GM21786 (cell line): ENCODE data around the gene MASP1.

ENCODE experiments used
- ATAC-seq: cut with Tn5 transposase; IDR thresholded peaks from one replicate; pipeline ENCODE4 v1.9.1; 2021; ENCODE audit not compliant: unreplicated experiment

The MASP1 gene

GRCh38 chr3:187295316-187296034 lies 3.9 kb upstream of the MASP1 start:
- ATAC-seq, result no peak

GRCh38 chr3:187293516-187294430 lies 2.2 kb upstream of the MASP1 start:
- ATAC-seq, result no peak

- ATAC-seq, result no peak
Measured at GRCh38 chr3:187292631-187293515, 1.3 kb upstream of the MASP1 start.

- ATAC-seq, result no peak
Measured at GRCh38 chr3:187292181-187292580, 644 bp upstream of the MASP1 start.

- ATAC-seq, result no peak
Measured at GRCh38 chr3:187291001-187291511, 481 bp downstream of the MASP1 start.

GRCh38 chr3:187290503-187290902 lies 1.0 kb downstream of the MASP1 start:
- no peak for ATAC-seq

- no peak for ATAC-seq
Measured at GRCh38 chr3:187288855-187289605, 2.5 kb downstream of the MASP1 start.

- ATAC-seq, result no peak
Measured at GRCh38 chr3:187288131-187288854, 3.2 kb downstream of the MASP1 start.

GRCh38 chr3:187287256-187287655 lies 4.3 kb downstream of the MASP1 start:
- ATAC-seq, result no peak

GRCh38 chr3:187286467-187287059 lies 5.0 kb downstream of the MASP1 start:
- no peak for ATAC-seq

GRCh38 chr3:187281191-187281714 lies 10.3 kb downstream of the MASP1 start:
- ATAC-seq, result no peak

- ATAC-seq, result no peak
Measured at GRCh38 chr3:187280644-187281043, 10.9 kb downstream of the MASP1 start.

GRCh38 chr3:187277129-187277462 lies 14.4 kb downstream of the MASP1 start:
- ATAC-seq, result no peak

- ATAC-seq, result no peak
Measured at GRCh38 chr3:187276397-187277128, 15.0 kb downstream of the MASP1 start.

GRCh38 chr3:187274977-187275338 lies 16.6 kb downstream of the MASP1 start:
- no peak for ATAC-seq

GRCh38 chr3:187274315-187274976 lies 17.1 kb downstream of the MASP1 start:
- ATAC-seq, result no peak

- no peak for ATAC-seq
Measured at GRCh38 chr3:187271582-187271981, 20.0 kb downstream of the MASP1 start.

GRCh38 chr3:187269486-187269885 lies 22.1 kb downstream of the MASP1 start:
- no peak for ATAC-seq
